VCaP (cell line): ENCODE measurements around the gene TM4SF1.
A peak's percentile ranks its signal among the peaks of the same experiment; 100 is the strongest.

Experiments used
- H3K27ac ChIP-seq: fragments of 450-650 bp; 2 replicates; pipeline ENCODE4 v1.5.1; 2017
- TF ChIP-seq, protein P1 (sequence below): fragments of 450-650 bp; conservative IDR thresholded peaks from 2 replicates; pipeline ENCODE4 v1.5.1; 2017; ENCODE audit warnings: mild to moderate bottlenecking, moderate library complexity

TM4SF1 gene

GRCh38 chr3:149415484-149415883, 38.0 kb upstream of the TM4SF1 start:
- TF ChIP-seq, protein P1, sequence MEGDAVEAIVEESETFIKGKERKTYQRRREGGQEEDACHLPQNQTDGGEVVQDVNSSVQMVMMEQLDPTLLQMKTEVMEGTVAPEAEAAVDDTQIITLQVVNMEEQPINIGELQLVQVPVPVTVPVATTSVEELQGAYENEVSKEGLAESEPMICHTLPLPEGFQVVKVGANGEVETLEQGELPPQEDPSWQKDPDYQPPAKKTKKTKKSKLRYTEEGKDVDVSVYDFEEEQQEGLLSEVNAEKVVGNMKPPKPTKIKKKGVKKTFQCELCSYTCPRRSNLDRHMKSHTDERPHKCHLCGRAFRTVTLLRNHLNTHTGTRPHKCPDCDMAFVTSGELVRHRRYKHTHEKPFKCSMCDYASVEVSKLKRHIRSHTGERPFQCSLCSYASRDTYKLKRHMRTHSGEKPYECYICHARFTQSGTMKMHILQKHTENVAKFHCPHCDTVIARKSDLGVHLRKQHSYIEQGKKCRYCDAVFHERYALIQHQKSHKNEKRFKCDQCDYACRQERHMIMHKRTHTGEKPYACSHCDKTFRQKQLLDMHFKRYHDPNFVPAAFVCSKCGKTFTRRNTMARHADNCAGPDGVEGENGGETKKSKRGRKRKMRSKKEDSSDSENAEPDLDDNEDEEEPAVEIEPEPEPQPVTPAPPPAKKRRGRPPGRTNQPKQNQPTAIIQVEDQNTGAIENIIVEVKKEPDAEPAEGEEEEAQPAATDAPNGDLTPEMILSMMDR = no peak
- H3K27ac ChIP-seq = no peak overlapping the region

DNA sequence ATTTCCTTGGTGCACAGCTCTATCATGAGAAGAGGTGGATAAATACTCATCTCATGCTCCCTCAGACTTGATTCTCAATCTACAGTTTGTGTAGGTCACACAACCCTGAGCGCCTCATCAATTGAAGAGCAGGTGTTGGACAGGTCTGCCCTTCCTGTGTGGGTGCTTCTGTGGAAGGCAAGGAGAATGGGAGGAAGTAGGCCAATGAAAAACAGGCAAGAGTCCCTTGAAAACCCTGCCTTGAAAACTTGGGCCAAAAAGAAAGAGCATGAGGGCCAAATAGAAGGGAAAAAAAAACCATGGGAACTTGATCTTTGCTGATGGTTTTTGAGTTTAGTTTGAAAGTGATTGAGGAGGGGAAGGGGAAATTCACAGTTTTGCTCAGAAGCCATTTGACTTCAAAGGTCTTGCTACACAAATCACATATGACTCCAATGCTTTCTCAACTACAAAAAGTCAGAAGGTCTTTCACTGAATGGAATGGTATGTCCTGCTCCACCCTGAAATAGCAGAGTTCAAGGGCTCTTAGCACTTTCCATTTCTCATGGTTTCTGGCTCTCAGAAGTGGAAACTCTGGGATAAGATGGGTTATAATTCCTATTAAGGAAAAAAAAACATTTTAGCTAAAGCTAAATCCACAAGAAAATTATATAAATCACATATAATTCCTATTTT, 37.2 kb upstream of the TM4SF1 start:
- TF ChIP-seq, protein P1 = no peak
- H3K27ac ChIP-seq = no peak overlapping the region

GRCh38 chr3:149411583-149411982, 34.1 kb upstream of the TM4SF1 start:
- TF ChIP-seq, protein P1 = no peak
- H3K27ac ChIP-seq = no peak overlapping the region

GRCh38 chr3:149409351-149409750, 31.9 kb upstream of the TM4SF1 start:
- TF ChIP-seq, protein P1 = no peak
- no peak overlapping the region for H3K27ac ChIP-seq

DNA sequence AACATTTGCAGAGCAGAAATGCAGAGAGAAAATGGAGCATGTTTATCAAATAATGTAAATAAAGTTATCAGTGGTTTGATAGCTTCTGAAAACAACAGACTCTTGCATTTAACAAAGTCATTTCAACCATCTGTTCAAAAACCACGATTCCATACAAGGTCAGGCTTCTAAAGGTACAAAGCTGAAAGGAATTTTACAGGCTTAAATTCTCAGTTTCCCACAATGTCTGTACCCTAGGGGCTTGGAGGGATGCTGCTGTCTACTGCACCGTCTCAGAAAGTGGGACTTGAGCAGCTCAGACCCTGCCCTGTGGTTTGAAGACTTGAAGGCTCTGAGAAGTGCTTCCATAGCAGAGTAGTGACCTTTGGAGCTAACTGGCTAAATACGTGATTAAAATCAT, 30.4 kb upstream of the TM4SF1 start:
- H3K27ac ChIP-seq = peak overlapping the region; percentile 24; the same call in 1 of the 2 replicates
- TF ChIP-seq, protein P1 = no peak

- no peak overlapping the region for H3K27ac ChIP-seq
- TF ChIP-seq, protein P1 = no peak
Measured at GRCh38 chr3:149406244-149406752, 28.8 kb upstream of the TM4SF1 start.

DNA sequence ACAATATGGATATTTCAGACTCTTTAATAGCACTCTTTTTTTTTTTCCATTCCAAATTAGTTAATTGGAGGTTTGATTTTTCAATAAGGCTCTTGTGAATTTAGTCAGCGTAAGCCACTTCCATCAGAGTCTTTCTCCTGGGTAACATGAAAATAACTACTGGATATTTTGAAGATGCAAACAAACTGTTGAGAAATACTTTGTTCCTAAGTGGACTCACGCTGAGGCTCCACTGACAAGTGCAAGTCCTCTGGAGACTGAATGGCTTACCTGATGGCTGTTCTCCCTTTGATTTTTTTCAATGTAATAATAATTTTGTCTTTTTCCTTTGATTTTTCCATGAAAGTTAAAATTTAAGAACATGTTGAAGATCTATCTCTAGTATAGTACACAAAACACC, 26.0 kb upstream of the TM4SF1 start:
- TF ChIP-seq, protein P1 = no peak

More for the DNA sequence above, 26.0 kb upstream of the TM4SF1 start:
- peak overlapping the region; percentile 98; the same call in 1 of the 2 replicates for H3K27ac ChIP-seq
